HepG2 (cell line): ENCODE measurements around the gene PPP1R12B. TPM values are rescaled to one million over a fixed set of nuclear protein-coding genes. Genes with fewer than 3 reads are reported as not detected.
A peak's percentile ranks its signal among the peaks of the same experiment; 100 is the strongest.

Experiments used
- CCAR2 ChIP-seq: fragments of 200-400 bp; formaldehyde crosslinking; optimal IDR thresholded peaks from 2 replicates; pipeline ENCODE3; 2018; ENCODE audit warnings: low read depth, mild to moderate bottlenecking, low read length, moderate library complexity
- CCDC6 ChIP-seq: sonication (generic); formaldehyde crosslinking; IDR thresholded peaks from 2 replicates; pipeline ENCODE4 v1.8.1; 2022; ENCODE audit warnings: mild to moderate bottlenecking, missing genetic modification reagents, moderate library complexity
- CENPX ChIP-seq: sonication (generic); formaldehyde crosslinking; IDR thresholded peaks from 2 replicates; pipeline ENCODE4 v1.9.0; 2021; ENCODE audit warnings: mild to moderate bottlenecking, missing genetic modification reagents, moderate library complexity
- JUND ChIP-seq: sonication (generic); formaldehyde crosslinking; IDR thresholded peaks from 2 replicates; pipeline ENCODE4 v1.8.0; 2022; ENCODE audit warnings: mild to moderate bottlenecking, missing genetic modification reagents
- KDM5B ChIP-seq: sonication (generic); formaldehyde crosslinking; IDR thresholded peaks from 2 replicates; pipeline ENCODE4 v1.4.0; 2020; ENCODE audit warnings: missing genetic modification reagents, mild to moderate bottlenecking, borderline replicate concordance
- SATB2 ChIP-seq: sonication (generic); formaldehyde crosslinking; IDR thresholded peaks from 2 replicates; pipeline ENCODE4 v1.5.0; 2020; ENCODE audit warnings: missing genetic modification reagents
- SETDB1 ChIP-seq: sonication (generic); formaldehyde crosslinking; IDR thresholded peaks from 2 replicates; pipeline ENCODE4 v1.5.1; 2020; ENCODE audit warnings: missing genetic modification reagents, mild to moderate bottlenecking, borderline replicate concordance
- YEATS2 ChIP-seq: sonication (generic); formaldehyde crosslinking; IDR thresholded peaks from 2 replicates; pipeline ENCODE4 v1.4.0; 2020; ENCODE audit warnings: missing genetic modification reagents, borderline replicate concordance
- ZFP36L2 ChIP-seq: sonication (generic); formaldehyde crosslinking; IDR thresholded peaks from 2 replicates; pipeline ENCODE4 v1.4.0; 2020; ENCODE audit warnings: missing genetic modification reagents
- ZNF136 ChIP-seq: sonication (generic); formaldehyde crosslinking; IDR thresholded peaks from 2 replicates; pipeline ENCODE4 v1.8.1; 2022; ENCODE audit warnings: low read depth, mild to moderate bottlenecking, moderate library complexity, missing genetic modification reagents
- ZNF33A ChIP-seq: sonication (generic); formaldehyde crosslinking; IDR thresholded peaks from 2 replicates; pipeline ENCODE4 v1.5.1; 2020; ENCODE audit warnings: missing genetic modification reagents, mild to moderate bottlenecking, moderate library complexity, borderline replicate concordance
- ZNF383 ChIP-seq: sonication (generic); formaldehyde crosslinking; IDR thresholded peaks from 2 replicates; pipeline ENCODE4 v1.4.0; 2020; ENCODE audit warnings: missing genetic modification reagents, mild to moderate bottlenecking, borderline replicate concordance
- polyA plus RNA-seq, 8 experiments: library from polyadenylated mRNA; depleted of rRNA in 3 of 8; stranded (reverse) in 7 of 8; unstranded in 1 of 8; fragments of >200 nt; fragmentation: Illumina TruSeq in 4 of 8; extraction: Trizol in 4 of 8; gene quantifications; 2 replicates each; pipeline versions ENCODE4 v1.2.1 to v1.2.3, GENCODE V29; 2011 to 2016; ENCODE audit warnings: low read depth in 4 of 8, missing spikeins in 1 of 8, mixed read lengths in 1 of 8; ENCODE audit not compliant: insufficient read depth in 1 of 8
- total RNA-seq, 5 experiments: library from RNA; depleted of rRNA; stranded (reverse); fragments of >200 nt; fragmentation: Illumina TruSeq; extraction: Trizol; gene quantifications; 2 replicates each; pipeline ENCODE4 v1.2.3, GENCODE V29; 2016; ENCODE audit warnings: low read depth in 1 of 5
- TF ChIP-seq, protein P1 (sequence below): IDR thresholded peaks from 2 replicates; pipeline ENCODE4 v1.6.1; 2016
- TF ChIP-seq, protein P2 (sequence below): sonication (generic); formaldehyde crosslinking; conservative IDR thresholded peaks from 2 replicates; pipeline ENCODE4 v1.4.0; 2020; ENCODE audit warnings: missing genetic modification reagents
- TF ChIP-seq, protein P3 (sequence below): IDR thresholded peaks from 2 replicates; pipeline ENCODE4 v1.6.1; 2016; ENCODE audit warnings: low read depth
- TF ChIP-seq, protein P4 (sequence below): sonication (generic); formaldehyde crosslinking; IDR thresholded peaks from 2 replicates; pipeline ENCODE4 v1.8.0; 2022; ENCODE audit warnings: missing genetic modification reagents, mild to moderate bottlenecking, borderline replicate concordance
- TF ChIP-seq, protein P5 (sequence below): sonication (generic); formaldehyde crosslinking; IDR thresholded peaks from 2 replicates; pipeline ENCODE4 v1.4.0; 2020; ENCODE audit warnings: mild to moderate bottlenecking, missing genetic modification reagents

Gene PPP1R12B
- total and polyA plus RNA-seq, 2 of the 13 experiments (the other 11 are each of a cell fraction or from before 2014, with no cell fraction given), result 12.0 to 13.6 TPM

DNA sequence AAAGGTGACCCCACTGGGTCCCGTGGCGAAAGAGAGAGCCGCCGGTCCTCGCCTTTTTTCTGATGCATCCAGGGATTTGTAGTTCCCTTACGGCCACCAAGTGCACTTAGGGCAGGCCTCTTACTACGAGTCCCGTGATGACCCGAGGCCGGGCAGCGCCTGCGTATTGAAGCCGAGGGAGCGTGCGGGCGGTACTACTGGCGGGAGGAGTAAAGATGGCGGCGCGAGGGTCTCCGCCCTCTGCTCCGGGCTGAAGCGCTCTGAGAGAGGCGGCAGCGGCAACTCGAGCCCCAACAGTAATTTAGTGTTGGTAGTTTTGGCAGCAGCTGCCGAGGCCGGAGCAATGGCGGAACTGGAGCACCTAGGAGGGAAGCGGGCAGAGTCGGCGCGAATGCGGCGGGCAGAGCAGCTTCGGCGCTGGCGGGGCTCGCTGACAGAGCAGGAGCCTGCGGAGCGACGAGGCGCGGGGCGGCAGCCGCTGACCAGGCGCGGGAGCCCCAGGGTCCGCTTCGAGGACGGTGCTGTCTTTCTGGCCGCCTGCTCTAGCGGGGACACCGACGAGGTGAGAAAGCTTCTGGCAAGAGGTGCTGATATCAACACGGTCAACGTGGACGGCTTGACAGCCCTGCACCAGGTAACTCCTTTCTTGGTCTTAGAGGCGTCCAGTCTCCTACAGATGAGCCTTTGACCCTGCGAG lies at the start of gene PPP1R12B (continued):
- TF ChIP-seq CCAR2 (no peak), KDM5B (peak; percentile 93), SATB2 (no peak), ZNF33A (CRISPR knock-in tag) (no peak), JUND (CRISPR knock-in tag) (no peak), YEATS2 (peak; percentile 59; the same call in 1 of the 2 replicates), ZNF383 (CRISPR knock-in tag) (peak; percentile 78; the same call in 1 of the 2 replicates), CENPX (CRISPR knock-in tag) (no peak), ZFP36L2 (CRISPR knock-in tag) (no peak), CCDC6 (CRISPR knock-in tag) (peak; percentile 71; the same call in 1 of the 2 replicates), SETDB1 (no peak), ZNF136 (CRISPR knock-in tag) (peak; percentile 46; the same call in 1 of the 2 replicates)
- TF ChIP-seq, protein P1, sequence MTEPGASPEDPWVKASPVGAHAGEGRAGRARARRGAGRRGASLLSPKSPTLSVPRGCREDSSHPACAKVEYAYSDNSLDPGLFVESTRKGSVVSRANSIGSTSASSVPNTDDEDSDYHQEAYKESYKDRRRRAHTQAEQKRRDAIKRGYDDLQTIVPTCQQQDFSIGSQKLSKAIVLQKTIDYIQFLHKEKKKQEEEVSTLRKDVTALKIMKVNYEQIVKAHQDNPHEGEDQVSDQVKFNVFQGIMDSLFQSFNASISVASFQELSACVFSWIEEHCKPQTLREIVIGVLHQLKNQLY, result no peak
- TF ChIP-seq, protein P2, sequence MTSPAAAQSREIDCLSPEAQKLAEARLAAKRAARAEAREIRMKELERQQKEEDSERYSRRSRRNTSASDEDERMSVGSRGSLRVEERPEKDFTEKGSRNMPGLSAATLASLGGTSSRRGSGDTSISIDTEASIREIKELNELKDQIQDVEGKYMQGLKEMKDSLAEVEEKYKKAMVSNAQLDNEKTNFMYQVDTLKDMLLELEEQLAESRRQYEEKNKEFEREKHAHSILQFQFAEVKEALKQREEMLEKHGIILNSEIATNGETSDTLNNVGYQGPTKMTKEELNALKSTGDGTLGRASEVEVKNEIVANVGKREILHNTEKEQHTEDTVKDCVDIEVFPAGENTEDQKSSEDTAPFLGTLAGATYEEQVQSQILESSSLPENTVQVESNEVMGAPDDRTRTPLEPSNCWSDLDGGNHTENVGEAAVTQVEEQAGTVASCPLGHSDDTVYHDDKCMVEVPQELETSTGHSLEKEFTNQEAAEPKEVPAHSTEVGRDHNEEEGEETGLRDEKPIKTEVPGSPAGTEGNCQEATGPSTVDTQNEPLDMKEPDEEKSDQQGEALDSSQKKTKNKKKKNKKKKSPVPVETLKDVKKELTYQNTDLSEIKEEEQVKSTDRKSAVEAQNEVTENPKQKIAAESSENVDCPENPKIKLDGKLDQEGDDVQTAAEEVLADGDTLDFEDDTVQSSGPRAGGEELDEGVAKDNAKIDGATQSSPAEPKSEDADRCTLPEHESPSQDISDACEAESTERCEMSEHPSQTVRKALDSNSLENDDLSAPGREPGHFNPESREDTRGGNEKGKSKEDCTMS, result no peak
- TF ChIP-seq, protein P3, sequence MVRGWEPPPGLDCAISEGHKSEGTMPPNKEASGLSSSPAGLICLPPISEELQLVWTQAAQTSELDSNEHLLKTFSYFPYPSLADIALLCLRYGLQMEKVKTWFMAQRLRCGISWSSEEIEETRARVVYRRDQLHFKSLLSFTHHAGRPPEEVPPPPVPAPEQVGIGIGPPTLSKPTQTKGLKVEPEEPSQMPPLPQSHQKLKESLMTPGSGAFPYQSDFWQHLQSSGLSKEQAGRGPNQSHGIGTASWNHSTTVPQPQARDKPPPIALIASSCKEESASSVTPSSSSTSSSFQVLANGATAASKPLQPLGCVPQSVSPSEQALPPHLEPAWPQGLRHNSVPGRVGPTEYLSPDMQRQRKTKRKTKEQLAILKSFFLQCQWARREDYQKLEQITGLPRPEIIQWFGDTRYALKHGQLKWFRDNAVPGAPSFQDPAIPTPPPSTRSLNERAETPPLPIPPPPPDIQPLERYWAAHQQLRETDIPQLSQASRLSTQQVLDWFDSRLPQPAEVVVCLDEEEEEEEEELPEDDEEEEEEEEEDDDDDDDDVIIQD, result no peak
- TF ChIP-seq, protein P4, sequence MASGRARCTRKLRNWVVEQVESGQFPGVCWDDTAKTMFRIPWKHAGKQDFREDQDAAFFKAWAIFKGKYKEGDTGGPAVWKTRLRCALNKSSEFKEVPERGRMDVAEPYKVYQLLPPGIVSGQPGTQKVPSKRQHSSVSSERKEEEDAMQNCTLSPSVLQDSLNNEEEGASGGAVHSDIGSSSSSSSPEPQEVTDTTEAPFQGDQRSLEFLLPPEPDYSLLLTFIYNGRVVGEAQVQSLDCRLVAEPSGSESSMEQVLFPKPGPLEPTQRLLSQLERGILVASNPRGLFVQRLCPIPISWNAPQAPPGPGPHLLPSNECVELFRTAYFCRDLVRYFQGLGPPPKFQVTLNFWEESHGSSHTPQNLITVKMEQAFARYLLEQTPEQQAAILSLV (CRISPR knock-in tag), result peak; percentile 63; the same call in 1 of the 2 replicates
- TF ChIP-seq, protein P5, sequence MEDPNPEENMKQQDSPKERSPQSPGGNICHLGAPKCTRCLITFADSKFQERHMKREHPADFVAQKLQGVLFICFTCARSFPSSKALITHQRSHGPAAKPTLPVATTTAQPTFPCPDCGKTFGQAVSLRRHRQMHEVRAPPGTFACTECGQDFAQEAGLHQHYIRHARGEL (CRISPR knock-in tag), result no peak
